Subcutaneous adipose tissue (tissue), 4 donors: ENCODE data around the gene DDRGK1. TPM values are rescaled to one million over a fixed set of nuclear protein-coding genes. Genes with fewer than 3 reads are reported as not detected.

Experiments used
- CTCF ChIP-seq: fragments of 450-650 bp; IDR thresholded peaks from one replicate; pipeline ENCODE4 v1.5.1; 2016; ENCODE audit warnings: low read depth, mild to moderate bottlenecking, control low read depth, antibody characterized with exemption, moderate library complexity
- total RNA-seq, 4 donors: library from RNA; depleted of rRNA; stranded (reverse); fragments of >200 nt; gene quantifications; one replicate each; pipeline ENCODE4 v1.1.0, GENCODE V29; 2016

The DDRGK1 gene
- total RNA-seq, 4 donors from 2014 or later, result 34.6 to 73.3 (median 64.0) TPM

GRCh38 chr20:3239026-3239866 lies 34.8 kb upstream of the DDRGK1 start, which contains the start of gene SLC4A11:
SLC4A11 (minus strand) TSS chr20:3239190; CDS start chr20:3239137, 53 bp downstream.
- no peak for TF ChIP-seq CTCF

- TF ChIP-seq CTCF, result no peak
Measured at GRCh38 chr20:3238616-3239025, 34.1 kb upstream of the DDRGK1 start.

GRCh38 chr20:3237958-3238615 lies 33.6 kb upstream of the DDRGK1 start:
- no peak for TF ChIP-seq CTCF

GRCh38 chr20:3237011-3237957 lies 32.8 kb upstream of the DDRGK1 start:
- no peak for TF ChIP-seq CTCF

GRCh38 chr20:3235666-3236324 lies 31.3 kb upstream of the DDRGK1 start:
- TF ChIP-seq CTCF, result no peak

- no peak for TF ChIP-seq CTCF
Measured at GRCh38 chr20:3233991-3234498, 29.6 kb upstream of the DDRGK1 start.
